Measurements from ENCODE around the gene MTM1. TPM values are rescaled to one million over a fixed set of nuclear protein-coding genes. Genes with fewer than 3 reads are reported as not detected.

MTM1 gene
- total and polyA plus RNA-seq, 9 of the 15 experiments (the other 6 are each of a cell fraction or from before 2014, with no cell fraction given), result 5.6 to 13.3 (median 9.5) TPM

GRCh38 chrX:150574559-150575418 lies 6.4 kb downstream of the MTM1 start:
- no TSS peak for BruUV-seq (replicated peaks)
- Histone ChIP-seq H3K9me3 (replicated peaks; ENCODE audit: control insufficient read depth, insufficient read depth, low read depth, low read length) (no peaks in the 10 kb centered on the region), H3K9ac (ENCODE audit: insufficient read depth in 1 of 2, low read depth in 2 of 2, low read length in 2 of 2) (no peak overlapping the region), H3K79me2 (ENCODE audit: control insufficient read depth, insufficient read depth, low read length) (peaks cover 34% of the 10 kb centered on the region), H4K20me1 (replicated peaks; ENCODE audit: control insufficient read depth, insufficient read depth, low read length) (no peaks in the 10 kb centered on the region), H2AFZ (ENCODE audit: low read depth, low read length) (no peak overlapping the region), H3K36me3 (ENCODE audit: control insufficient read depth, insufficient read depth, low read length) (no peaks in the 10 kb centered on the region), H3K4me3 (no peak overlapping the region), H3K27me3 (ENCODE audit: control insufficient read depth in 2 of 2, insufficient read depth in 2 of 2, low read length in 2 of 2) (no peaks in the 10 kb centered on the region), H3K9me1 (ENCODE audit: control insufficient read depth, insufficient read depth, low read length) (no peaks in the 10 kb centered on the region), H3K27ac (ENCODE audit: extremely low read depth, low read depth, low read length) (no peak overlapping the region), H3K4me2 (ENCODE audit: insufficient read depth, low read length) (no peak overlapping the region), H3K4me1 (replicated peaks in 1 of 2; ENCODE audit: control insufficient read depth in 2 of 2, insufficient read depth in 2 of 2, low read length in 2 of 2) (peaks cover 0 to 23% of the 10 kb centered on the region in 2 experiments; a peak in 4 of 5 replicates)
- FAIRE-seq (no peak), DNase-seq (ENCODE audit: extremely low read depth in 1 of 4, low spot score in 3 of 4) (no peak), ATAC-seq (no peak)
- in situ Hi-C loops (cut with MboI) (no loop called here), intact Hi-C loops (cut with micrococcal nuclease) (no loop called here)
- ChIA-PET POLR2A (interaction anchor here (1.2 kb wide), 1 partner anchor 36 kb away, joined by 3 read pairs; no protein-coding TSS in a partner anchor), CTCF (ENCODE audit: low intra/inter-chr PET ratio) (no interaction called here)
- TF ChIP-seq COPS2 (conservative IDR thresholded peaks at IDR 0.05), result no peak
- no peak for TF ChIP-seq OTX1 (CRISPR knock-in tag; IDR thresholded peaks at IDR 0.05)
- TF ChIP-seq GTF2A2 (tag; IDR thresholded peaks at IDR 0.05), result no peak
- TF ChIP-seq ZC3H4 (CRISPR knock-in tag; IDR thresholded peaks at IDR 0.05; ENCODE audit: borderline replicate concordance), result no peak
- TF ChIP-seq ZBTB2 (IDR thresholded peaks at IDR 0.05), result no peak
- TF ChIP-seq, protein P1, sequence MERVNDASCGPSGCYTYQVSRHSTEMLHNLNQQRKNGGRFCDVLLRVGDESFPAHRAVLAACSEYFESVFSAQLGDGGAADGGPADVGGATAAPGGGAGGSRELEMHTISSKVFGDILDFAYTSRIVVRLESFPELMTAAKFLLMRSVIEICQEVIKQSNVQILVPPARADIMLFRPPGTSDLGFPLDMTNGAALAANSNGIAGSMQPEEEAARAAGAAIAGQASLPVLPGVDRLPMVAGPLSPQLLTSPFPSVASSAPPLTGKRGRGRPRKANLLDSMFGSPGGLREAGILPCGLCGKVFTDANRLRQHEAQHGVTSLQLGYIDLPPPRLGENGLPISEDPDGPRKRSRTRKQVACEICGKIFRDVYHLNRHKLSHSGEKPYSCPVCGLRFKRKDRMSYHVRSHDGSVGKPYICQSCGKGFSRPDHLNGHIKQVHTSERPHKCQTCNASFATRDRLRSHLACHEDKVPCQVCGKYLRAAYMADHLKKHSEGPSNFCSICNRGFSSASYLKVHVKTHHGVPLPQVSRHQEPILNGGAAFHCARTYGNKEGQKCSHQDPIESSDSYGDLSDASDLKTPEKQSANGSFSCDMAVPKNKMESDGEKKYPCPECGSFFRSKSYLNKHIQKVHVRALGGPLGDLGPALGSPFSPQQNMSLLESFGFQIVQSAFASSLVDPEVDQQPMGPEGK (CRISPR knock-in tag; IDR thresholded peaks at IDR 0.05; ENCODE audit: borderline replicate concordance), result no peak
- no peak for TF ChIP-seq CBFA2T3 (IDR thresholded peaks at IDR 0.05)
- TF ChIP-seq ZBED1 (IDR thresholded peaks at IDR 0.05), result no peak
- TF ChIP-seq, protein P2, sequence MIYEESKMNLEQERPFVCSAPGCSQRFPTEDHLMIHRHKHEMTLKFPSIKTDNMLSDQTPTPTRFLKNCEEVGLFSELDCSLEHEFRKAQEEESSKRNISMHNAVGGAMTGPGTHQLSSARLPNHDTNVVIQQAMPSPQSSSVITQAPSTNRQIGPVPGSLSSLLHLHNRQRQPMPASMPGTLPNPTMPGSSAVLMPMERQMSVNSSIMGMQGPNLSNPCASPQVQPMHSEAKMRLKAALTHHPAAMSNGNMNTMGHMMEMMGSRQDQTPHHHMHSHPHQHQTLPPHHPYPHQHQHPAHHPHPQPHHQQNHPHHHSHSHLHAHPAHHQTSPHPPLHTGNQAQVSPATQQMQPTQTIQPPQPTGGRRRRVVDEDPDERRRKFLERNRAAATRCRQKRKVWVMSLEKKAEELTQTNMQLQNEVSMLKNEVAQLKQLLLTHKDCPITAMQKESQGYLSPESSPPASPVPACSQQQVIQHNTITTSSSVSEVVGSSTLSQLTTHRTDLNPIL (CRISPR knock-in tag; IDR thresholded peaks at IDR 0.05), result no peak
- TF ChIP-seq NCOA6 (IDR thresholded peaks at IDR 0.05), result no peak
- TF ChIP-seq SNIP1 (IDR thresholded peaks at IDR 0.05; ENCODE audit: low read depth), result no peak
- no peak for TF ChIP-seq ELK3 (CRISPR knock-in tag; IDR thresholded peaks at IDR 0.05)
- TF ChIP-seq ZC3H8 (IDR thresholded peaks at IDR 0.05), result no peak
- TF ChIP-seq ZNF274 (IDR thresholded peaks at IDR 0.05; ENCODE audit: borderline replicate concordance, low read depth, low read length), result no peak
- no peak for TF ChIP-seq THRAP3 (IDR thresholded peaks at IDR 0.05; ENCODE audit: borderline replicate concordance)
- 50% methylated on average over 13 of the region's 13 CpGs for WGBS (ENCODE audit: insufficient coverage, low coverage, missing lambda C conversion rate)
